NCI-H2029 treated with DMSO at 0.1 percent for 48 hours (cell line): ENCODE data around the gene RHBDF1.

Experiments
- DNase-seq: peaks from one replicate; lab custom pipeline; 2025; lab: John Stamatoyannopoulos, UW

The RHBDF1 gene

DNA sequence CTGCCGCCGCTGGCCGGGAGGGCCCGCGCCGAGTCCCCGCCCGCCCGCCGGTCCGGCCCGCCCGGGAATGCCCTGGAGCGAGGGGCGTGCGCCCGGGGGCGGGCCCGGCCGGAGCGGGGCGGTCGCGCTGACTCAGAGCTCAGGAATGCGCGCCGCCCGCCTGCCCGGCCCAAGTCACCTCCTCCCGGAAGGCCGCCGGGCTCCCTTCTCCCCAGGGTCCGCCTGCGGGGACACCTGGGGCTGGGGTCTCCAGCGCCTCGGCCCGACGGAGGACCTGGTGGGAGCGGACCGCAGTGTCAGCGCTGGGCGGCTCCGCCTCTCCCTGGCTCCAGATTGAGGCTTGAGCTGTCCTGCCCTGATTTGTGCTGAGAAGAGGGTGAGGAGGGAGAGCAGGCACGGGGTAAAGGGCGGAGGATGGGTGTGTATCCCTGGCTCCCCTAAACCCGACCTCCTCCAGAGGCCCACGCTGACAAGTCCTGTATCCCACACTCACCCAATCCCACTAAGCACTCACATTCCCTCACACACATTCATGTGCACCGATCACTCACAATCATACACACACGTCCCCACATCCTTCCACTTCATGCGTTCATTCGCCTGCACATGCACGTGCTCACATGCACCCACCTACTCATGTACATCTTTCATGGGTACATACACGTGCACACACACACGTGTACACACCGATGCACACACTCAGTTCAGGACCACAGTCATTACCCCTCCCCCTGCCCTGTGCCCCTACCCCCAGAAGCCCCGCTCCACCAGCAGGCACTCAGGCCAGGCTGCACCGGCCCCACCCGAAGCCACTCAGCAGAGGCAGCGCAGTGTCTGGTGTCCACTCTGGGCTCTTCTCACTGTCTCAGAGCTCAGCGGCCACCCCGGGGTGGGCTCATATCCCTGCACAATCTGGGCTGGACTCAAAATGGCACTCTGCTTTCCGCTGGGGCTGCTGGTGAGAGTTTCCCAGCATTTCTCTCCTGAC, at the start of gene RHBDF1:
Gene RHBDF1 (minus strand): TSS at position 71 of the 988 bp plus-strand sequence. CDS start 7,616 bp downstream, outside the sequence.
- no peak for DNase-seq

DNA sequence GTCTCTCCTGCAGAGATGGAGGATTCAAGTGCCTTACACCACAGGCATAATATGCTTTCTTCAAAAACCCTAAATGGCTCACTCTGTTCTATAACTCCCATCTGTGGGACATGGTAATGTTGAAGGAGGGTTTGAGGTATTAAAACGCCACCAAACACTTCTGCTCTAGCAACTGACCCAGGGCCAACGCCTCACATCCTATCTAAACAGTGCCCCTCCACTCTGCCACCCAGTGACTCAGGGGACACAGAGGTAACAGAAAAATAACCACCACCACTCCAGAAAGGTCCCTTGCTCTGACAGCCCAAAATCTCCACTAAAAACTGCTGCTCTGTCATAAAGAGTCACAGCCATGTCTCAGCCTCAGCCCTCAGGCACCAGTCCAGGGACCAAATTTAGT, 48.3 kb upstream of the RHBDF1 start:
- DNase-seq = no peak

DNA sequence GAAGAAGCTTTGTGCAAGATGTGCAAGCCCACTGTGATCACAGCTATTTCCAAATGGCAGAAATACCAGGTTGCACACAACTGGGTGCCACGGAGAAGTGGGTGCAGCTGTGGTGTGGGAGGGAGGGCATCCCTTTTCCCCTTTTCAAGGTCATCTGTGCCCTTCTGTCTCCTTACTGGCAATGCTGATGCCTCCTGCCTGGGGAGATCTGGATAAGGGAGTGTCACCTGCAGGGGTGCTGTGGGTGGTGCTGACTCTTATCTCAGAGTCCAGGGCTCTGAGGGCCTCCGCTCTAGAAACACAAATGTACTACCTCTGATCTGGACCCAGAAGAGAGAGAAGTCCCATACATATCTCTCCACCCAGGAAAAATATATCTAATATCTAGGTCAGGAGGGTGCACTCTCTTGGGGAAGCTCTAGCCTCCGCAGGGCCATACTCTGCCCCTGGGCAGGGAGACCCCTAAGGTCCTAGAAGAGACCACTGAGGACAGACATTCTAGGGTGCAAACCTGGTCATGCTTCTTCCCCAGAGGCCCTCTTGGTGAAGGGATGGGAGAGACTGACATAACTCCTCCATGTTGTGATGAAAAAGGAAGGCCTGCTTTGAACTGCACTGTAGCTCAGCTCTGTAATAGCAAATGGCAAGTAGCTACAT, 47.5 kb upstream of the RHBDF1 start:
- no peak for DNase-seq

DNA sequence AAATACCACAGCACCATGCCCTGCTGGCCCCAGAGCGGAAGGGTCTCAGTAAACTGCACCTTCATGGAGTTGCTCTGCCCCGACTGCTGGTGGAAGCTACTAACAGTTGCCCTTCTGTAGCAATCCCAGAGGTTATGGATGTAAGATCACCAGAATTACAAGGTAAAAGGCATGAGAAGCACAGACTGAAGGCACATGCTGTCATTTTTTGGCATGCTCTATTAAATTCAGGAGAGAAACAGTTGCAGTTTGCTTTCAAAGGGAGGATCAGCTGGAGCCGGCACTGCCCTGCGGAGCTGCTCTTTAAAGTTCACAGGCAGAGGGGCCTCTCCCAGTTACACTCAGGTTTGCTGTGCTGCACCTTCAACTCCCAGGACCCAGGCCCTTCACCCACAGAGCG, 46.9 kb upstream of the RHBDF1 start:
- no peak for DNase-seq

DNA sequence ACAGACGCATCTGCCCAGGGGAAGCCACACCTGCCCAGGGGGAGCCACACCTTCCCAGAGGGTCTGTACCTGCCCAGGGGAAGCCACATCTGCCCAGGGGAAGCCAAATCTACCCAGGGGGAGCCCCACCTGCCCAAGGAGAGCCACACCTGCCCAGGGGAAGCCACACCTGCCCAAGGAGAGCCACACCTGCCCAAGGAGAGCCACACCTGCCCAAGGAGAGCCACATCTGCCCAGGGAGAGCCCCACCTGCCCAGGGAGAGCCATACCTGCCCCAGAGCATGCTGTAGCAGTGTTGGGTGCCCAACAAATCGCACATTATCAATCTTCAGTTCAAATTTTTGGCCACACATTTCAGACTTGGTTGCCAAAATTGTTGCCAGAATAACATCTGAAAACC, 46.4 kb upstream of the RHBDF1 start:
- no peak for DNase-seq

DNA sequence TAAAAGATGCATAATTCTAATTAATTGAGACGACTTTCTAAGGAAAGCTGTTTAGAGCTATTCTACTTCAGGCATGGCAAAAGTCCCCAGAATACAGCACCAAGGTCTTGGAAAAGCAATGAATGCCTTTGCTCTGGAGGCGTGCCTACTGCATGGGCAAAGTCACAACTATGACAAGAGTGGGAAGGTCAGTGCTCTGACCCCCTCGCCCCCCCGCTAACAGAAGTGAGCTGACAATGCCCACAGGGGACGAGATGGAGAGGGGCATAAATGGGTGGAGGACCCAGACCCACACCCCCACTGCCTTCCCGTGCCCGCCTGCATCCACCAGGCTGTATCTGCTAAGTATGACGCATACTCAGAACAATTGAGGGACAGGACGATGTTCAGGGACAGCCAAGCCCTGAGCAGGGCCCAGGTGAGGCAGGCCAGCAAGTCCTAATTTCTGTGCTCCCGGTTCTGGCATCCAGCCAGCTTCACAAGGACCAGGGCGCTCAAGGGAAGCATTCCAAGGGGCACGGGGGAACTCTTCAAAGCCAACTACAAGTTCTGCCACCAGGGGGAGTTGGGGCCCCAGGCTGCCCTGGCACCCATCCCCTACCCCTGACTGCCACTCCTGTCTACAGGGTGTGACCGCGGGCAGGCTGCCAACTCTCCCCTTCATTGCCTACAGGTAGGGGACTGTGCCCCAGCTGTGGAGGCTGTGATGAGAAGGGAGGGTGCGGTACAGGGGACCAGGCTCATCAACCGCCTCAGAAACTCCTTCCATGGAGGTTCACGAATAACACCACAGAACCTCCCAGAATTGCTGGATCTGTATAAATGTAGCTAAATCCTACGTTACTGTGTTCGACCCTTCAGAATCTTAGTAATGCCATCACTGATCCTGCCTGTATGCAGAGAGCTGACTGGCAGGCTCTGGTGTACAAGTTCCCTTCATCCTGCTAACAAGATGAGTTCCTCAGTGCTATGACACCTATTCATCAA, 45.2 kb upstream of the RHBDF1 start:
- peak; percentile 45 for DNase-seq

- no peak for DNase-seq
Measured at GRCh38 chr16:116015-116414, 43.6 kb upstream of the RHBDF1 start.

DNA sequence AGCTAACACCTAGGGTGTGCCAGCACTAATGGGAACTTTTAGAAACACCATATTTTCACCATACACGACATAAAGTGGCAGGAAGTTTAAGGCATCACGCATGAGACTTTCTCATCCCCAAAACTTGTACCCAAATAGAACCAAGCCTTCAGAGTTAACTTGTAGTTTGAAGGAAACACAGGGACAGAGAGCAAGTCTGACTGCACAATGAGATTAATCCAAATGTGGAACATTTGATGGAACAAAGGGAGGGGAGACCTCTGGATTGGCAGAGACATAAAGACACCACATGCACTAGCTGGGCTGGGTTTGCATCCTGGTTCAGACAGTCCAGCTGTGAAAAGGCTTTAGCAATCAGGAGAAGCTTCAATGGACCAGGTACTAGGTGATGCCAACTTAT, 41.9 kb upstream of the RHBDF1 start:
- no peak for DNase-seq

DNA sequence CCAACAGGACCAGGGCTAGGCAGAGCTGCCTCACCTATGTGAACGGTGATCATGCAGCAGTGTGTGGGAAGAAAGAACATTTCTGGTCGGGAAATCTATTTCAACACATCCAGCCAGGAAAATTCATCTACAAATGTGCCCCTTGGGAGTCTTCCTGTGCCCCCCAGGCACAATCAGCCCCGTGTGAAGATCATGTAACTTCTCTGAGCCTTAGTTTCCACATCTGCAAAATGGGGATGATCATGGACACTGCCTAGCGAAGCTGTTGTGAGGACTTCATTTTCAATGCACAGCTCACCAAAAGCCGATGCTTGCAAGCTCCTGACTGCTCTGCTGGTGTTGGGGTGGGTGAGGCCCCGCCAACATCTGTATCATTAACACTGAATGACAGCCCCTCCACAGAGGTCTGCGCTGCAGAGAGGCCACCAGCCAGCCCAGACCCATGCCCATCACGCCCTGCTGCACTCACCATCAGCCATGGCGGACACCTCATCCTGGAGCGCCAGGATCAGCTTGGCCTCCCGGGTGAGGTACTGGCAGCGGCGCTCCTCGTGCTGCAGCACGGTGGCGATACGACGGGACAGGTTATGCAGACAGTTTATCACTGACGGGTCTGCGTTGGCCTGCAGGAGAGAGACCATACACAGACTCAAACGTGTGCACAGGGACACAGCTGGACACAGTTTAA, 39.9 kb upstream of the RHBDF1 start:
- no peak for DNase-seq

DNA sequence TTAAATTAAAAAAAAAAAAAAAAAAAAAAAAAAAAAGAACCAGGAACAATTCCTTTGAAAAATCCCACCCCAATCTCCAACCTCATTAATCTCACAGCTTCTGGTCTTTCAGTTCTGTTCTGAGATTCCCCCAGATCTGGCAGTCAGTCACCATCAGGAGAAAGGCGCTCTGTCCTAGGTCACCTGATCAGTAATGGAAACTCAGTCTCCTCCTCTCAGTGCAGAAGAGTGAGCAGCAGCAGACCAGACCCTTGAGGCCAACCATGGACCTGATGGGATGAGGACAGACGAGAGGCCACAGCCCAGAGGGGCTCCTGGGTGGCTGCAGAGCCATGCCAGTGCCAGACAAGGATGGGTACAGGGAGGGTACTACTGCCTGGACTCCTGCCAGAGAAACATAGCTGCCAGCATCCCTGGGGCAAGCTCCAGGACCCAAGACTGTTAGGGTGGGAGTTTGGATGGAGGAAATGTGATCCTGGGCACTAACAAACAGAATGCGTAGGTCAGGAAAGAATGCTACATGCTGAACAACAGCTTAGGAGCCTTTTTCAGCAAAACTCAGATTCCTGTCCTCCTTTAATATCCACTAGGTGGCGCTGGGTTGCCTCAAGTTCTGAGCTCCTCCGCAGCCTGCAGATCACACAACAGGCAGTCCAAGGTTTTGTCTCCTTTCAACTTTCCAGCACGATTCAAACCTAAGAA, 34.3 kb upstream of the RHBDF1 start:
- DNase-seq = peak; percentile 67

GRCh38 chr16:105521-105920, 33.1 kb upstream of the RHBDF1 start:
- DNase-seq = no peak

DNA sequence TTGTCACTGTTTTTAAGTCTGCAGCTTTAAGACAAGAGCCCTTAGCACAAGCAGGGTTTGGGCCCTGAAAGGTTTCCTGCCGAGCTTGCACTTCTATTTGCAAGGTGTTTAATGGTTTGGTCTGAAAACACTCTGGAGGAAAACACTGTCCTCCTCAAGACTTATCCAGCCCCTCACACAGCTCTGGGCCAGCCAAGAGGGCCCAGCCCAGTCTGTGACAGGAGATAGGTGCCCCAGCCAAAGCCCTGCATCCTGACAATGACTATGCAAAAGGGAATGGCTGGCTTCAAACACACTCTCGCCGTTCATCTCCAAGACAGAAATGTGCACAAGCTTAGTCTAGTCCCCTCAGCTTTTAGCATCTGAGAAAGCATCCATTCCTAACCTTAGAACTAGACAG, 32.5 kb upstream of the RHBDF1 start:
- DNase-seq = no peak

- DNase-seq = no peak
Measured at GRCh38 chr16:104355-104754, 31.9 kb upstream of the RHBDF1 start.

- DNase-seq = no peak
Measured at GRCh38 chr16:102060-102855, 29.8 kb upstream of the RHBDF1 start.

GRCh38 chr16:101586-101985, 29.2 kb upstream of the RHBDF1 start:
- no peak for DNase-seq

DNA sequence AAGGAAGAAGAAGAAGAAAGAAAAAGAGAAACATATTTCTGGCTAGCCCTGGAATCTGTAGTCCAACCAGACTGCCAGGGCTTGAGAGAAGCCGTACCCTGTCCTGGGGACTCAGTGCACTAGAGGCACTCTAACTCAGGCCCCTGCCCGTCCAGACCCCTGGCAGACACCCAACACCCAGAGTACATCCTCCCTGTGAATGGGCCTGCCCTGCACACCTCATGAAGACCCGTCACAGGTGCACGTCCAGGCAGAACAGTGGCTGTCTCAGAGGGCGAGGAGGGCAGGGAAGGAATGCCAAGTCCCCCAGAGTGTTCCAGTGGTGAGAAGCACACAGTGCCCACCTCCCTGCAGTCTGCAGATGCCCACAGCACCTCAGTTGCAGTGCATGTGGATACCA, 28.6 kb upstream of the RHBDF1 start:
- no peak for DNase-seq

- no peak for DNase-seq
Measured at GRCh38 chr16:97822-98221, 25.4 kb upstream of the RHBDF1 start.

GRCh38 chr16:96935-97381, 24.5 kb upstream of the RHBDF1 start:
- peak; percentile 56 for DNase-seq

DNA sequence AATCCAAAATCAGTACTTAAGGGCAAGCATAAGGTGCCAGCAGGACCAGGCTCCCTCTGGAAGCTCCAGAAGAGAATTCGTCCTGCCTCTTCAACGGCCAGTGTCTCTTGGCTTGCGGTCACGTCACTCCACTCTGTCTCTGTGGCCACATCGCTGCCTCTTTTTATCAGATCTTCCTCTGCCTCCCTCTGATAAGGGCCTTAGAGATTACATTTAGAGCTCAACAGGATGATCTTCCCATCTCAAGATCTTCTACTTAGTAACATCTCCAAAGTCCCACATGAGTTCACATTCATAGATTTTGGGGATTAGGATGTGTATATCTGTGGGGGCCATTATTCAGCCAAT, 22.5 kb upstream of the RHBDF1 start:
- DNase-seq = no peak
